Natural killer cell (primary cell): ENCODE measurements around the gene GRIN2A. TPM values are rescaled to one million over a fixed set of nuclear protein-coding genes. Genes with fewer than 3 reads are reported as not detected.

ENCODE experiments used
- ATAC-seq, 3 donors: fragments of 150-1000 bp in 2 of 3; fragments of 200-7000 bp in 1 of 3; cut with Tn5 transposase; 1 replicate in 1 of 3; 2 replicates in 2 of 3; pipeline ENCODE4 v1.10.0; 2021; ENCODE audit warnings: mild to moderate bottlenecking in 2 of 3, moderate library complexity in 2 of 3
- DNase-seq, 2 donors: peaks; one replicate each; pipeline versions ENCODE4 v3.0.0 to v3.0.0-alpha.2; 2013 to 2021; ENCODE audit warnings: mixed read lengths in 1 of 2
- H3K27ac ChIP-seq: one replicate; pipeline ENCODE4 v1.5.1; 2013; ENCODE audit warnings: mild to moderate bottlenecking, low read length
- H3K27me3 ChIP-seq: one replicate; pipeline ENCODE4 v1.6.1; 2013; ENCODE audit warnings: low read length; ENCODE audit not compliant: control insufficient read depth, insufficient read depth
- H3K36me3 ChIP-seq: one replicate; pipeline ENCODE4 v1.6.1; 2013; ENCODE audit warnings: low read length; ENCODE audit not compliant: control insufficient read depth, insufficient read depth
- H3K4me1 ChIP-seq: one replicate; pipeline ENCODE4 v1.6.1; 2013; ENCODE audit warnings: low read length; ENCODE audit not compliant: control insufficient read depth, insufficient read depth
- H3K4me3 ChIP-seq: one replicate; pipeline ENCODE4 v1.5.1; 2013; ENCODE audit warnings: low read length
- H3K9me3 ChIP-seq: one replicate; pipeline ENCODE4 v1.6.1; 2013; ENCODE audit warnings: low read length; ENCODE audit not compliant: control insufficient read depth, insufficient read depth
- H3K27ac Mint-ChIP-seq, 2 donors: one replicate each; pipeline ENCODE4 v1.8.0; 2022; ENCODE audit warnings: mild to moderate bottlenecking in 2 of 2, mixed read lengths in 2 of 2, moderate library complexity in 1 of 2
- H3K27me3 Mint-ChIP-seq, 2 donors: one replicate each; pipeline ENCODE4 v1.8.0; 2022; ENCODE audit warnings: low read depth in 2 of 2, mixed read lengths in 2 of 2
- H3K36me3 Mint-ChIP-seq: one replicate; pipeline ENCODE4 v1.8.0; 2022; ENCODE audit warnings: mixed read lengths
- H3K4me1 Mint-ChIP-seq, 2 donors: one replicate each; pipeline ENCODE4 v1.8.0; 2022; ENCODE audit warnings: mixed read lengths in 2 of 2
- H3K4me3 Mint-ChIP-seq: one replicate; pipeline ENCODE4 v1.8.0; 2022; ENCODE audit warnings: mild to moderate bottlenecking, moderate library complexity, mixed read lengths
- H3K9me3 Mint-ChIP-seq, 2 donors: one replicate each; pipeline ENCODE4 v1.8.0; 2022; ENCODE audit warnings: mixed read lengths in 2 of 2
- WGBS: methylation state at CpG from one replicate; pipeline ENCODE4 v1.1.7; 2013; ENCODE audit warnings: missing lambda C conversion rate; ENCODE audit not compliant: insufficient coverage; 5-methylcytosine and 5-hydroxymethylcytosine counted together
- intact Hi-C: fragments of 100-400 bp; cut with micrococcal nuclease; formaldehyde crosslinking; loops from one replicate; pipeline ENCODE4 v1.14.2; 2022
- total RNA-seq, 4 donors: library from RNA; stranded (reverse); fragments of 120-200 nt in 1 of 4; gene quantifications; one replicate each; pipeline versions ENCODE4 v1.2.3 to v1.2.4, GENCODE V29; 2013 to 2022
- TF ChIP-seq, protein P1 (sequence below): fragments of 200-600 bp; IDR thresholded peaks from one replicate; pipeline ENCODE4 v1.8.0; 2022; ENCODE audit warnings: antibody characterized with exemption

GRIN2A gene
- total RNA-seq, 3 donors from 2014 or later (not counting 1 experiment from before 2014, with no cell fraction given), result not detected

DNA sequence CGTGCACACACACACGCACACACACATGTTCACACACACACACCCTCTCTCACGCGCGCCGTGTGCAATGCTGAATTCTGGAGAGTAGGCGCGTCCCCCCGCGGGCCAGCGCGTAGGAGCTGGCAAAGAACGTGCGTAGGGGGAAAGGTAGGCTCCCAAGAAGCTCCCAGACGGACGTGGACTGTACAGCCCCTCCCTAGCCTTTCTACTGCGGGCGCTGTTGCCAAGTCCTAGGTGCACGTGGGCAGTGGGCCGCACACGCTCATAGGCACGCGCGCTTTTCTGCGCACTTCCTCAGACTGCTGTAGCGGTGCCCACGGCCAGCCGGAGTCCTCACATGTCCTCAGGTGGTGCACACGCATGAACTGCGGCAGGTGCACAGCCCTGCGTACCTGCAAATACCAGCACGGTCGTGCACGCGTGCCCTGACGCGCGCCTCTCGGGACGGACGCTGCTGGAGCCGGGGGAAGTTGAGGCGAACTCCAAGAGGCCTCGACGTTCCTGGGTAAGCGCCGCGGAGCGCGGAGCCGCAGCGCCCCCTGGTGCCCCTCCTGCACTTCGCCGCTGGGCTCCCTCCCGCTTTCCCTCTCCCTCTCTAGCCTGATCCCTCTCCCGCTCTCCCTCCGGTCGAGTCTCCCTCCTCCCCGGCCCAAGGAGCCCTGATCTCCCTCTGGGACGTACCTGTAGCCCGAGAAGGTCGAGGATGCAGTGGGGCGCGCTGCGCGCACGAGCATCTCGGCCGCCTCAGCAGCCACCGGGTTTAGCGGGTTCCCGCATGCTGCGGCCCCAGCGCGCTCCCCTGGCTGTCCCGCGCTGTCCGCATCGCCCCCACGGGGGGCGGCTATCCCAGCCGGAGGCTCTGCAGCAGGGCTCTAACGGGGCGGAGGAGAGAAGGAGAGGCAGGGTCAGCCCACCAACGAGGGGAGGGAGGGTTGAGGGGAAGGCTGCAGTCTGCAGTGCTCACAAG is 749 bp downstream of the GRIN2A start:
- no peaks in the 10 kb centered on the region for H3K36me3 ChIP-seq
- Mint-ChIP-seq H3K27ac (no peak overlapping the region), H3K27me3 (peaks cover 37 to 38% of the 10 kb centered on the region in 2 donors), H3K36me3 (no peaks in the 10 kb centered on the region), H3K4me1 (peaks cover 0 to 11% of the 10 kb centered on the region in 2 donors), H3K9me3 (no peaks in the 10 kb centered on the region), H3K4me3 (no peak overlapping the region)
- no peak overlapping the region for H3K4me3 ChIP-seq
- DNase-seq, result peak in 1 of 2 donors; percentile 38
- H3K27ac ChIP-seq, result no peak overlapping the region
- intact Hi-C loops, result loop anchor here (5.0 kb wide), 1 partner anchor 1614 kb away; no protein-coding TSS in a partner anchor
- TF ChIP-seq, protein P1, sequence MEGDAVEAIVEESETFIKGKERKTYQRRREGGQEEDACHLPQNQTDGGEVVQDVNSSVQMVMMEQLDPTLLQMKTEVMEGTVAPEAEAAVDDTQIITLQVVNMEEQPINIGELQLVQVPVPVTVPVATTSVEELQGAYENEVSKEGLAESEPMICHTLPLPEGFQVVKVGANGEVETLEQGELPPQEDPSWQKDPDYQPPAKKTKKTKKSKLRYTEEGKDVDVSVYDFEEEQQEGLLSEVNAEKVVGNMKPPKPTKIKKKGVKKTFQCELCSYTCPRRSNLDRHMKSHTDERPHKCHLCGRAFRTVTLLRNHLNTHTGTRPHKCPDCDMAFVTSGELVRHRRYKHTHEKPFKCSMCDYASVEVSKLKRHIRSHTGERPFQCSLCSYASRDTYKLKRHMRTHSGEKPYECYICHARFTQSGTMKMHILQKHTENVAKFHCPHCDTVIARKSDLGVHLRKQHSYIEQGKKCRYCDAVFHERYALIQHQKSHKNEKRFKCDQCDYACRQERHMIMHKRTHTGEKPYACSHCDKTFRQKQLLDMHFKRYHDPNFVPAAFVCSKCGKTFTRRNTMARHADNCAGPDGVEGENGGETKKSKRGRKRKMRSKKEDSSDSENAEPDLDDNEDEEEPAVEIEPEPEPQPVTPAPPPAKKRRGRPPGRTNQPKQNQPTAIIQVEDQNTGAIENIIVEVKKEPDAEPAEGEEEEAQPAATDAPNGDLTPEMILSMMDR, result peak; percentile 46
- 3% methylated on average over 85 of the region's 85 CpGs for WGBS
- peaks cover 14% of the 10 kb centered on the region for H3K4me1 ChIP-seq
- H3K9me3 ChIP-seq, result no peaks in the 10 kb centered on the region
- ATAC-seq, result peak in 1 of 3 donors; percentile 62
- H3K27me3 ChIP-seq, result peaks cover 12% of the 10 kb centered on the region

DNA sequence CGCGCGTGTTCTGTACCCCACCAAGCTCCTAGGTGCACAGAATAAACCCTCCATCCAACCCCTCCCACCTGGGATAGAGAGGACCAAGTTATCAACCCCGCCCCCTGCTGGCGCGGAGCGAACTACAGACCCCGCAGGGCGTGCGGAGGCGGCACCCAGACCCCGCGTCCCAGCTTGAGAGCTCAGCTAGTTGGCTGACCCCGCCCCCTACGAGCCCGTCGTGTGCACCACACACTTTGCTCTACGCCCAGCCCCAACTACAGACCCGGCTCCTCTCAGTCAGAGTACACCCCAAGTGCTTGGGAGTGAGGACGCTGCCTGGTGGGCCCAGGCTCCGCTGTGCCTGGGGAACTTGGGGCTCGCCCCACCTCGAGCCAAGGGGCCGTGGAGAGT is 1.5 kb downstream of the GRIN2A start:
- intact Hi-C loops, result loop anchor here (5.0 kb wide), 1 partner anchor 1613 kb away; no protein-coding TSS in a partner anchor
- ATAC-seq (no peak), DNase-seq (peak in 1 of 2 donors; percentile 14)
- Histone ChIP-seq H3K4me1 (peaks cover 14% of the 10 kb centered on the region), H3K27ac (no peak overlapping the region), H3K36me3 (no peaks in the 10 kb centered on the region), H3K27me3 (peaks cover 12% of the 10 kb centered on the region), H3K4me3 (no peak overlapping the region), H3K9me3 (no peaks in the 10 kb centered on the region)
- 4% methylated on average over 24 of the region's 24 CpGs for WGBS
- TF ChIP-seq, protein P1, result no peak
- Mint-ChIP-seq H3K27me3 (peaks cover 37 to 38% of the 10 kb centered on the region in 2 donors), H3K36me3 (no peaks in the 10 kb centered on the region), H3K4me1 (peaks cover 0 to 11% of the 10 kb centered on the region in 2 donors), H3K9me3 (no peaks in the 10 kb centered on the region), H3K4me3 (no peak overlapping the region), H3K27ac (no peak overlapping the region)

DNA sequence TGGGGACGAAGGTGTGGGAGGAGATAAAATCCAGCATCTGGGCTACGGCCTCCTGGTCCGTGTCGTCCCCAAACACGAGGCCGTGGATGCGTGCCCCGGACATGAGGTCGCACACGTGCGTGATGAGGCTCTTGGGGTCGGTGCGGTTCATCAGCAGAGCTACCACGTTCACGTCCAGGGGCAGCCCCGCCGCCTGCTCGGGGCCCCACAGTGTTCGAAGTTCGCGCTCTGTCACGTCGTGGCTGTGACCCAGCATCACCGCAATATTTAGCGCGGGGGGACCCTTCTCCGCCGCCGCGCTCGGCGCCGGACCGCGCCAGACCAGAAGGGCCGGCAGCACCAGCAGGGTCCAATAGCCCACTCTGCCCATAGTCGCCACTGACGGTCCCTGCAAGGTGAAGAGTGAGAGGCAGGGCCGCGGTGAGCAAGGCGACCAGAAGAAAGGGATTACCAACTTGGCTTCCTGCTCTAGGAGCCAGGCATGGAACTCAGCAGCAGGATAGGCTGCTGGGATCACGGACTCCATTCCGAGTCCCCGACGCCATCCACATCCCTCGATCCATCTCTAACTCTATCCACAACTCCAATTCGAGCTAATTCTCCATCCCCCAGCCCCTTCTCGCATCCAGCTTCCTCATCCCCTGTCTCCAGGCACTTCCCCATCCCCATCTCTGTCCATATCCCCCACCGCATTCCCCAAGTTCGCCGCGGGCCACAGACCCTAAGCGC is 2.0 kb downstream of the GRIN2A start:
- peaks cover 12% of the 10 kb centered on the region for H3K27me3 ChIP-seq

More for the DNA sequence above, 2.0 kb downstream of the GRIN2A start:
- Mint-ChIP-seq H3K27ac (no peak overlapping the region), H3K9me3 (no peaks in the 10 kb centered on the region), H3K36me3 (no peaks in the 10 kb centered on the region), H3K27me3 (peaks cover 37 to 38% of the 10 kb centered on the region in 2 donors), H3K4me1 (peaks cover 0 to 11% of the 10 kb centered on the region in 2 donors), H3K4me3 (peak overlapping the region; percentile 3)
- DNase-seq (no peak), ATAC-seq (no peak)
- Histone ChIP-seq H3K27ac (no peak overlapping the region), H3K9me3 (no peaks in the 10 kb centered on the region), H3K4me3 (no peak overlapping the region), H3K4me1 (peaks cover 14% of the 10 kb centered on the region), H3K36me3 (no peaks in the 10 kb centered on the region)
- TF ChIP-seq, protein P1, result no peak
- 36% methylated on average over 53 of the region's 53 CpGs for WGBS
- intact Hi-C loops, result loop anchor here (5.0 kb wide), 1 partner anchor 1613 kb away; no protein-coding TSS in a partner anchor
